Activated T-cell treated with anti-CD3 and anti-CD28 coated beads for 1 hour (primary cell): ENCODE results near the gene DENND2A.
"Not testable (repeated sequence)": the region's sequence is repeated elsewhere in the genome, so short reads cannot be mapped to it uniquely, and the experiment has no call there.

Experiments
- DNase-seq: peaks from one replicate; pipeline ENCODE4 v3.0.0-alpha.2; 2020; ENCODE audit warnings: low read depth

DENND2A gene

DNA sequence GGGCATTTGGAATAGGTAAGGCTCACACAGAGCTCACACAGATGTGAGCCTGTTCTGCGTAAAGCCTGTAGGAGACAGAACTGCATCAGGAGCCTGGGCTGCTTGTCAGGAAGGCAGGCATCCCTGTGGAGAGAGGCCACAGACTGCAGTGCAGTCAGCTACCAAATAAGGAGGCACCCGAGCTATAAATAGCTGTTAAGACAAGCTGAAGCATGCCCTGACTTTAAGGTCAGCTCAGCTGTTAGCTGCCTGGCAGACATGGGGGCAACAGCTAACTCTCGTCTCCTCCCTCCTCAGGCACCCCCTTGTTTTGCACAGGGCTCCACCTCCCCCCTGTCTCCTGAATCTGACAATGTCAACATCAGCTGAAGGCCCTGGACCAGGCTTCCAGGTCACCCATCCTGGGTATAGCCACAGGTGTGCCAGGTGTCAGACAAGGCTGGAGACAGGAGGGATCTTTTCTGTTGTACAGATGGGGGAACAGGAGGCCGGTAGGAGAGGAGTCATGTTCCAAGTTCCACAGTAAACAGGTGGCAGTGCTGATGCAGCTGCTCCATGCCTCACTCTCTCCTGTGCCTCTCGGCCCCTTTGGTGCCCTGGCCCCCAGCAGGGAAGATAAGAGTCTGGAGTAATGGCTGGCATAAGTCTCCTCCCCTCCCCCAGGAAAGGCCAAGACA is 133.7 kb downstream of the DENND2A start:
- no peak for DNase-seq

DNA sequence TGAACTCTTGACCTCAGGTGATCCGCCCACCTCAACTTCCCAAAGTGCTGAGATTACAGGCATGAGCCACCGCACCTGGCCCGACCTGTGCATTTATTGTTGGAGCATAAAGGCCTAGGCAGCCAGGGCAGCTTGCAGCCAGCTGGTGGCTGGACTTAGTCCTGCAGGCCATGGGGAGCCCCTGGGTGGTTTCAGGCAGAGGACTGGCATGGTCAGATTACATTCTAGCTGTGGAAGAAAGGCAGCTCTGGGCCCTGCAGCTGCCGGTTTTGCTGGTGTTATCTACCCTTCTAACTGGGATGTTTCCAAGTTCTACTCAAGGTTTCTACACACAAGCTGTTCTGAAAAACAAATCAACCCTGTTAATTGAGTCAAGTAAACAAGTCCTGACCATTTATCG is 138.6 kb downstream of the DENND2A start:
- no peak for DNase-seq

DNA sequence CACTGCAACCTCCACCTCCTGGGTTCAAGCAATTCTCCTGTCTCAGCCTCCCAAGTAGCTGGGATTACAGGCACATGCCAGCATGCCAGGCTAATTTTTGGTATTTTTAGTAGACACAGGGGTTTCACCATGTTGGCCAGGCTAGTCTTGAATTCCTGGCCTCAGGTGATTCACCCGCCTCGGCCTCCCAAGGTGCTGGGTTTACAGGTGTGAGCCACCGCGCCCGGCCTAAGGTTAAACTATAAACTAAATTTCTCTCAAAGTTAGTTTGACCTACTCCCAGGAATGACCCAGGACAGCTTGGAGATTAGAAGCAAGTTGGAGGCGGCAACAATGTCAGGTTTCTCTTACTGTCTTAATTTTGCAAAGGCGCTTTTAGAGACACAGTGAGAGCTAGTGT is 142.8 kb downstream of the DENND2A start:
- not testable (repeated sequence) for DNase-seq

DNA sequence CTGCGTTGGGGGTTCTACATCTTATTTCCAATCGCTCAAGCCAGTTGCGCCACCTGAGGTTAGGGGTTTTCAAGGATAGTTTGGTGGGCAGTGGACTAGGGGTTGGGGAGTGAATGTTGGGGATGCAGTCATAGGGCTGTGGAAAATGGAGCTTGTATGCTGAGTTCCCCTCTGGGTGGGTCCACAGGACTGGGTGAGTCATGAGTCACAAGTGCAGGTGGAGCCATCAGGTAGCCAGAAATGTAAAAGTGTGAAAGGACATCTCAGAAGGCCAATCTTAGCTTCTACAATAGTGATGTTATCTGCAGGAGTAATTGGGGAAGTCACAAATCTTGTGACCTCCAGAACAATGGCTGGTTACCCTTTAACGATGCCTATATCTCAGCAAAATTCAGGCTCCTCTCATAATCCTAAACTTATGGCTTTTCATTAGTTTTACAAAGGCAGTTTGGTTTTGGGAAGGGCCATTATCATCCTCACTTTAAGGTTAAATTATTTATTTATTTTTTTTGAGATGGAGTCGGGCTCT is 143.3 kb downstream of the DENND2A start:
- DNase-seq: no peak

DNA sequence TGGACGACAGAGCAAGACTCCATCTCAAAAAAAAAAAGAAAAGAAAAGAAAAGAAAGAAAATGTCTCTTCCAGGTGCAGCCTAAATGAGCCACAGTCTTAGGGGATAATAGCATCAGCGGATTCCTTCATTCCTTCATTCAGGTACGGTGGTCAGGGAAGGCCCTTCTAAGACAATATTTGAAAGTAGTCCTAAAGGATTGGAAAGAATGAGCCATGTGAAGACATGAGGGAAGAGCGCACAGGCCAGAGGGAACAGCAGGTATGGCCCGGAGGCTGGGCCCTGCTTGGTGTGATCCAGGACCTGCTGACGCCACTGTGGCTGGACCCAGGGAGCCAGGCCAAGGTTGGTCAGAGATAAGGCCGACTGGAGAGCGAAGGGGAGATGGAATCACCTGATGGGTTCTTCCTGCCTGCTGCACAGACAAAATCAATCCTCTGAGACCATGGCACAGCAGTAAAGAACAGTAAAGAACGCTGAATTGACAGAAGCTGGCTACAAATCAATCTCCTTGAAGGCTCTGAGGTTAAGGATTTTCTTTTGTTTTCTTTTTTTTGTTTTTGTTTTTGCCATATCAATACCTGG is 145.0 kb downstream of the DENND2A start:
- no peak for DNase-seq

DNA sequence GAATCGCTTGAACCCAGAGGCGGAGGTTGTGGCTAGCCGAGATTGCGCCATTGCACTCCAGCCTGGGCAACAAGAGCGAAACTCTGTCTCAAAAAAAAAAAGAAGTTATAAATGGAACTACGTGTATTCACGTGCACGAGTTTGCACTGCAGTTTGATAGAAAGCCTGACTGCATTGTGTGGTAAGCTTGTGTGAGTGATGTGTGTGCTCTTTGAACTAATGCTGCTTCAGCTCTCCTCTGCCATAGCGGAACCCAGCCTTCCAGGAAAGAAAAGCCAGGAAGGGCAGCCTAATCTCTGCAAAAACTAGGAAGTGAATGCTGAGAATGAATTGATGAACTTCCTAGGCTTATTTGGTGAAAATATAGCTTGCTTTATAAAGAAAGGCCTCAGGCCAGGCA is 145.7 kb downstream of the DENND2A start:
- no peak for DNase-seq

DNA sequence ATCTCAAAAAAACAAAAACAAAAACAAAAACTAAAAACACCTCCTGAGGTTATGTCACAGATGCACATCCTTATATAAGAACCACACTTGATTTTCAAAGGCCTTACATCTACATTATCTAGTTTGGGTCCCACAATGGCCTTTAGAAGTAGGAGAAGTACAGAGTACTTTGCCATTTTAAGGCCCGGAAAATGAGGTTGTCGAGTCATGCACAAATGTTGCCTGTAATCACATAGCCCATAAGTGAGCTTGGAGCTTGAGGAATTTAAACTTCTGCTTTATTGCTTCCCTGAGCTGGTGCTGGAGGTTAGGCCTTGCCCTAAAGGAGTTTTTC is 151.6 kb downstream of the DENND2A start:
- no peak for DNase-seq

DNA sequence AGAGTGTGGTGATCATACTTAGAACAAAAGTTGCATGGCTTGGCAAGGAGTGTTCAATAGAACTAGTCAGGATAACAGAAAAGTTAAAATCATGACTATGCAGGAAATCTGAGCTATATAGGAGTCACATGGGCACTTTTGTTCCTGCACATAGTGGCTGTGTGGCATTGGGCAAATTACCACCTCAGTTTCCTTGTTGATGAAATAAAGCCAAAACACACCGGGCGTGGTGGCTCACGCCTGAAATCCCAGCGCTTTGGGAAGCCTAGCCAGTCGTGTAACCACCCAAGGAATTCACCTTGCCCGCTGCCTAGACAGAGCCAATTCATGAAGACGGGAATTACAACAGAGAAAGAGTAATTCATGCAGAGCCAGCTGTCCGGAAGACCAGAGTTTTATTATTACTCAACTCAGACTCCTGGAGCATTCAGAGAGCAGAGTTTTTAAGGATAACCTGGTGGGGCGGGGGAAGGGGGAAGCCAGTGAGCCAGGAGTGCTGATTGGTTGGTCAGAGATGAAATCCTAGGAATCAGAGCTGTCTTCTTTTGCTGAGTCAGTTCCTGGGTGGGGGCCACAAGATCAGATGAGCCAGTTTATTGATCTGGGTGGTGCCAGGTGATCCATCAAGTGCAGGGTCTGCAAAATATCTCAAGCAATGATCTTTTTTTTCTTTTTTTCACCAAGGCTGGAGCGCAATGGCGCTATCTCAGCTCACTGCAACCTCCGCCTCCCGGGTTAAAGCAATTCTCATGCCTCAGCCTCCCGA is 154.9 kb downstream of the DENND2A start:
- DNase-seq: no peak

DNA sequence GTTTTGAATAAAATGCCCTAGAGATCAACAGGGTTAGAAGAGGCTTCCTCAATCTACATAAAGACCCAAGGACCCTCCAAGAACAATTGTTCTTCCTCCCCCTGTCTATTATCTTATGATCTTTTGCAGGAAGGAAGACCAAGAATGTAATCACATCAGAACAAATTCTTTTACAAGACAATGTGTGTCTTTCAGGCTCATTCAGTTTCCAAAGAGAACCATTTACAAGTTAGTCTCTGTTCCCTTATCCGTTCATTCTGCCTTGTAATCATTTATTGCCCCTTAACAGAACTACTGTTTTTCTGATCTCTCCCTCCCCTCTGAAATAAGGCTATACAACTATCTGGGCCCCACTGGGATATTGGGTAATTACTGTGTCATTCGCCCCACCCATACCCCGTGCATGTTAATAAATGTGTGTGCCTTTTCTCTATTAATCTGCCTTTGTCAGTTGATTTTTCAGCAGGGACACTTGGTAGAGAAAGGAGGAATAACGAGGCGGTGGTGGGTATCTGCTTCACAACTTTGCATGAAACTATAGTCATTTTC is 155.6 kb downstream of the DENND2A start:
- DNase-seq: no peak

DNA sequence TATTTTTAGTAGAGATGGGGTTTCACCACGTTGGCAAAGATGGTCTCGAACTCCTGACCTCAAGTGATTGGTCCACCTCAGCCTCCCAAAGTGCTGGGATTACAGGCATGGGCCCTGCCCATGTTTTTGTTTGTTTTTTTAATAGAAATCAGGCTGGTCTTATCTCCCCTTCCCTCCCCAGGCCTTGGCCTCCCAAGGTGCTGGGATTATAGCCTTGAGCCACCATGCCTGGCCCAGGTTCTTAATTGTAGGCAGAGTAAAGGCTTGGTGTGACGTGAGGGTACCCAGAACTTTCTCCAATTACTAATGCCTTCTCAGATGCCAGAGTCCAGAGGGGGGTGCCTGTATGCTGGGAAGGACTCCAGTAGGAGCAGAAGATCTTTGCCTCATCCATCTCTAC is 156.1 kb downstream of the DENND2A start:
- DNase-seq: no peak

DNA sequence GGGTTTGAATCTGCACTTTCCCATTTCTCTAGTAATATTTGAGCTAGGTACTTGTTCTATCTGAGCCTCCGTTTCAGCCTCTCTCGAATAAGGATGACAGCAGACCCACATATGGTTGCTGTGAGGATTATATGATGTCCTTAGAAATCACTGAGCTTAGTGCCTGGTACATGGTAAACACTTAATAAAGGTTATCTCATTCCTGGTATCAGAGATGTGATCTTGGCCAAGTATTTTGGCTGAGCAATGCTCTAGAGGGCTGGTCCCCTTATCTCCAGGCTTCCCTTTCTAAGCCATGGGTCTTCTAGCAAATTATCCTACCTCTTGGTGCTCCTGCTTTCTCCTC is 160.9 kb downstream of the DENND2A start:
- no peak for DNase-seq

DNA sequence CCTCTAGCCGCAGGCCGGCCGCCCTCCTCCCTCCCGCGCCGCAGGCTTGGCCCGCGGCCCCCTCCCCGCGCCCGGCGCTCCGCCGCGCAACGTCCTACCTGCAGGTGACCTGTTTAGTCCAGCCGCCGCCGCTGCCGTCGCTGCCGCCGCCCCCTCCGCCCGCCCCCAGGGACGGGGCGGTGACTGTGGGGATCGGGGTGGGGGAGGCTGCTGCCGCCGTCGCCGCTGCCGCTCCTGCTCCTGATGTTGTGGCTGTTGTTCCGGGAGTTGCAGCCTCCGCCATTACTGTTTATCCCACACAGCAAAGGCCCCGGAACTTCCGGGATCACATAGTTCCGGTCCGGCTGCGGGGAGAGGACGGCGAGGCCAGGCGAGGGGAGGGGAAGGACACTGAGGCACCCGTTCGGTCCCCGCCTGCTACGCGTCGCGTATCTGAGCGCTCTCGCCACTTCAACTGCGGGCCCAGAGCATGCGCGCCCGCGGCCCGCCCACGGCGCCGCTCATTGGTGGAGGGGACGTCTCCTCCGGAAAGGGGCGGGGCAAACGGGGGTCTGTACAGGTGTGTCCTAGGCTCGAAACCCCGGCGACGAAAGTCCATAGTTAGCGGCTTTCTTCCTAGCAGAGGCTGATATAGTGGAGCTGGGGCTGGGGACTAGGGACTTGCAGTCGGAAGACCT is 161.4 kb downstream of the DENND2A start, which contains the start of gene MKRN1:
Gene MKRN1, minus strand, starts transcription at position 444 of the 677 bp plus-strand sequence. Its CDS starts 161 bp downstream, at position 283.
- DNase-seq: peak; percentile 93

DNA sequence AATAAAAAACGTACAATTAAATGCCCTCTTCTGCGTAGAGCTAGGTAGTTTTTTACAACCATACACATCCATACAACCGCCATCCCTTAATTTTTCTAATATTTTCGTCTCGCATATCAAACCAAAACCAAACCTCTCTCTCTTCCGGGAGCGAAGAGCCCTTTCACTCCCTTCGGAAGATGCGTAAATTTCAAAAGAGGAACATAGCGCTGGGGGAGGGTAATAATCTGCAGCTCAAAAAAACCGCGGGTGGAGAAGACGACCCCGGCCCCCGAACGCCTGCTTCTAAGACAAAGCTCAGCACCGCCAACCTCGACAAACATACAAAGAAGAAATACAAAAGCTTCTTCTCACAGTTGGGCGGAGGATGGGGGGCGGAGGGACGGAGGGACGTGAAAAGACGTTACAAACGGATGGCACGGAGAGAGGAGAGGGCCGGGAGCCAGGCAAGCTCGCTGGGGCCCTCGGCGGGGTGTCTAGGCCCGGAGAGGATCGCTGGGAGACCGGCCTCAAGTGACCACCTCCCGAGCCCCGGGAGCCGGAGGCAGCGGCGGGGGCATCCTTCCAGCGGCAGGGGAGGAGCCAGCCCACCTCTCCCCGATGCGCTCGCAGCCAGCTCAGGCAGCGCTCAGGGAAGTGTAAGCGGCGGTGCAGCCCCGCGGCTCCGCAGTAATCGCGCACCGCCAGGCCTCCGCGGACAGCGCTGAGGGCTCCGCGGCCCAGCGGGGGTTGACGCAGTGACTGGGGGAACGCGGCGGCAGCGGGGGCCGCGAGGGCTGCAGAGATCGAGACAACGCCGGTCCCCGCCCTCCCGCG is 162.2 kb downstream of the DENND2A start:
- DNase-seq: peak; percentile 27

DNA sequence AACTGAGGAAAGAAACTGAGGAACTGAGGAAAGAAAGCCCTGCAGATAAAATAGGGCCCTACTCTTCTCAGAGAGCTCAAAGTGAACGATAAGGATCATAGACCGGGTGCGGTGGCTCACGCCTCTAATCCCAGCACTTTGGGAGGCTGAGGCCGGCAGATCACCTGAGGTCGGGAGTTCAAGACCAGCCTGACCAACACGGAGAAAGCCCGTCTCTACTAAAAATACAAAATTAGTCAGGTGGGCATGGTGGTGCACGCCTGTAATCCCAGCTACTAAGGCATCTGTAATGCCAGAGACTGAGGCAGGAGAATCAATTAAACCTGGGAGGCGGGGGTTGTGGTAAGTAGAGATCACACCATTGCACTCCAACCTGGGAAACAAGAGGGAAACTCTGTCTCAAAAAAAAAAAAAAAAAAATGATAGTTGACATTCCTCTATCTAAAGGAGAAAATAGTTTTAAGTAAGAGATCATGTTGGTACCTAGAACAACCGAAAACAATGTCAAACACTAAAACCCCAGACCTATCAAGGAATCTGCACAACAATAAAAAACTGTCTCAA is 163.8 kb downstream of the DENND2A start:
- DNase-seq: no peak

DNA sequence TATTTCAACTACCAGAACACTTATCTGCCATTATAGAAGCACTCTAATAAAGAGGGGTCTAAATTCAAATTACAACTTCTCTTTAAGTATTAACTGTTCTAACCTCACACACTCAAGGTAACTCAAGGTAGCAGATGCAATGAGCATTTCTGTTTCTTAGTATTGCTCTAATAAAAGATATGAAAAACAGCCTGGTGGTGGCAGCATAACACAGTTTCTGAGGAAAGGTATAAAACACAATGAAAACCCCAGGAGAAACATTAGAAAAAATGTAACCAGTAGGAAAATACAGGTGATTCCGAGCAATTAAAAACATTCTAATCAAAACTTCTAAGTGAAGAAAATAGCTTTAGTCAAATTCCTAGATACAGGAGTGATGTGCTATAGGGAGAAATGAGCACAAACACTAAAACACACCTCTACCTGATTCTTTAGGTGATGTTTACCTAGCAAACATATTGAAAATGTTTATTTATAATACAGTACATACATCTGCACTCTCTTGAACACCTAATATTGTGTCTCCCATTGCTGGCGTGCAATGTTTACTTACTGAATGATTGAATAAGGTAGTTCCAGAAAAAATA is 164.8 kb downstream of the DENND2A start:
- DNase-seq: peak; percentile 40
